MM.1S (cell line): ENCODE measurements around the gene GRPEL2.

ENCODE experiments used
- DNase-seq: peaks from one replicate; pipeline ENCODE4 v3.0.0-alpha.2; 2015
- H2AFZ ChIP-seq: fragments of 300-600 bp; sonication (generic); 2 replicates; pipeline ENCODE4 v1.6.0; 2016; ENCODE audit warnings: antibody characterized with exemption, low read length
- H3F3A ChIP-seq: fragments of 300-600 bp; sonication (generic); 2 replicates; pipeline ENCODE4 v1.6.1; 2016; ENCODE audit warnings: mild to moderate bottlenecking, antibody characterized with exemption, low read length, moderate library complexity, mixed read lengths; ENCODE audit not compliant: insufficient read depth
- H3K27ac ChIP-seq: fragments of 300-600 bp; sonication (generic); 2 replicates; pipeline ENCODE4 v1.5.1; 2016; ENCODE audit warnings: mild to moderate bottlenecking, low read length
- H3K27me3 ChIP-seq: fragments of 300-600 bp; sonication (generic); replicated peaks from 2 replicates; pipeline ENCODE4 v1.6.0; 2016; ENCODE audit warnings: low read length; ENCODE audit not compliant: insufficient read depth
- H3K36me3 ChIP-seq: fragments of 300-600 bp; sonication (generic); replicated peaks from 2 replicates; pipeline ENCODE4 v1.6.1; 2016; ENCODE audit warnings: mild to moderate bottlenecking, low read length, mixed read lengths; ENCODE audit not compliant: insufficient read depth
- H3K4me1 ChIP-seq: fragments of 300-600 bp; sonication (generic); 2 replicates; pipeline ENCODE4 v1.6.1; 2016; ENCODE audit warnings: low read length, mixed read lengths
- H3K4me2 ChIP-seq: fragments of 300-600 bp; sonication (generic); 2 replicates; pipeline ENCODE4 v1.6.0; 2016; ENCODE audit warnings: low read depth, low read length
- H3K4me3 ChIP-seq: fragments of 300-600 bp; sonication (generic); 2 replicates; pipeline ENCODE4 v1.5.1; 2016; ENCODE audit warnings: low read length, mixed read lengths
- H3K79me2 ChIP-seq: fragments of 300-600 bp; sonication (generic); 2 replicates; pipeline ENCODE4 v1.6.1; 2016; ENCODE audit warnings: mixed run types, low read length, mixed read lengths
- H3K9ac ChIP-seq: fragments of 300-600 bp; sonication (generic); 2 replicates; pipeline ENCODE4 v1.6.1; 2016; ENCODE audit warnings: low read length, mixed read lengths
- H3K9me2 ChIP-seq: fragments of 300-600 bp; sonication (generic); replicated peaks from 2 replicates; pipeline ENCODE4 v1.6.1; 2016; ENCODE audit warnings: mild to moderate bottlenecking, low read length, mixed read lengths; ENCODE audit not compliant: insufficient read depth
- H3K9me3 ChIP-seq: fragments of 300-600 bp; sonication (generic); replicated peaks from 2 replicates; pipeline ENCODE4 v1.6.1; 2016; ENCODE audit warnings: mild to moderate bottlenecking, low read length, mixed read lengths; ENCODE audit not compliant: insufficient read depth
- H4K20me1 ChIP-seq: fragments of 300-600 bp; sonication (generic); 2 replicates; pipeline ENCODE4 v1.6.1; 2016; ENCODE audit warnings: mild to moderate bottlenecking, low read length, moderate library complexity, mixed read lengths; ENCODE audit not compliant: insufficient read depth
- CTCF ChIP-seq: fragments of 300-600 bp; sonication (generic); IDR thresholded peaks from 2 replicates; pipeline ENCODE4 v1.5.1; 2016; ENCODE audit warnings: antibody characterized with exemption, low read length, mixed read lengths
- EZH2 ChIP-seq: fragments of 300-600 bp; sonication (generic); optimal IDR thresholded peaks from 2 replicates; pipeline ENCODE3; 2017; ENCODE audit warnings: low read depth, mild to moderate bottlenecking, antibody characterized with exemption, low read length, mixed read lengths
- EZH2phosphoT487 ChIP-seq: fragments of 300-600 bp; sonication (generic); IDR thresholded peaks from 2 replicates; pipeline ENCODE4 v1.6.1; 2018; ENCODE audit warnings: antibody characterized with exemption, low read length

The GRPEL2 gene

GRCh38 chr5:149383399-149383798 lies 38.1 kb downstream of the GRPEL2 start:
- H3K4me1 ChIP-seq, result no peaks in the 10 kb centered on the region
- H3K4me2 ChIP-seq, result no peak overlapping the region
- no peak for DNase-seq
- no peak overlapping the region for H3K9ac ChIP-seq
- H3F3A ChIP-seq, result no peaks in the 10 kb centered on the region
- no peak overlapping the region for H3K27ac ChIP-seq
- no peaks in the 10 kb centered on the region for H3K9me3 ChIP-seq
- no peak overlapping the region for H3K4me3 ChIP-seq
- no peaks in the 10 kb centered on the region for H4K20me1 ChIP-seq
- no peaks in the 10 kb centered on the region for H3K79me2 ChIP-seq
- no peaks in the 10 kb centered on the region for H3K36me3 ChIP-seq
- no peak for TF ChIP-seq EZH2
- TF ChIP-seq EZH2phosphoT487, result no peak
- no peaks in the 10 kb centered on the region for H3K9me2 ChIP-seq
- H2AFZ ChIP-seq, result no peak overlapping the region
- no peaks in the 10 kb centered on the region for H3K27me3 ChIP-seq

GRCh38 chr5:149386166-149386565 lies 40.9 kb downstream of the GRPEL2 start:
- Histone ChIP-seq H3K27me3 (no peaks in the 10 kb centered on the region), H3K79me2 (no peaks in the 10 kb centered on the region), H3K9me3 (no peaks in the 10 kb centered on the region), H3K9me2 (no peaks in the 10 kb centered on the region), H3K4me2 (no peak overlapping the region), H3K4me3 (no peak overlapping the region), H3K36me3 (no peaks in the 10 kb centered on the region), H3F3A (no peaks in the 10 kb centered on the region), H4K20me1 (no peaks in the 10 kb centered on the region), H2AFZ (no peak overlapping the region), H3K9ac (no peak overlapping the region), H3K27ac (no peak overlapping the region), H3K4me1 (no peaks in the 10 kb centered on the region)
- no peak for TF ChIP-seq EZH2
- TF ChIP-seq EZH2phosphoT487, result no peak
- TF ChIP-seq CTCF, result no peak
- DNase-seq, result no peak

- Histone ChIP-seq H3K9me3 (no peaks in the 10 kb centered on the region), H3K4me1 (no peaks in the 10 kb centered on the region), H3F3A (no peaks in the 10 kb centered on the region), H3K27me3 (no peaks in the 10 kb centered on the region), H3K4me3 (no peak overlapping the region), H3K79me2 (no peaks in the 10 kb centered on the region), H3K27ac (no peak overlapping the region), H4K20me1 (no peaks in the 10 kb centered on the region), H3K36me3 (no peaks in the 10 kb centered on the region), H3K4me2 (no peak overlapping the region), H2AFZ (no peak overlapping the region), H3K9ac (no peak overlapping the region), H3K9me2 (no peaks in the 10 kb centered on the region)
- TF ChIP-seq EZH2phosphoT487 (no peak), CTCF (no peak), EZH2 (no peak)
- DNase-seq, result no peak
These were observed 41.9 kb downstream of the GRPEL2 start for GRCh38 chr5:149387081-149387631.

- H3K79me2 ChIP-seq, result no peaks in the 10 kb centered on the region
- no peak overlapping the region for H3K27ac ChIP-seq
- DNase-seq, result no peak
- H3K27me3 ChIP-seq, result no peaks in the 10 kb centered on the region
- TF ChIP-seq EZH2phosphoT487 (no peak), EZH2 (no peak), CTCF (no peak)
- H3K36me3 ChIP-seq, result no peaks in the 10 kb centered on the region
- H3K4me2 ChIP-seq, result no peak overlapping the region
- no peaks in the 10 kb centered on the region for H3K9me2 ChIP-seq
- no peak overlapping the region for H3K4me3 ChIP-seq
- H3K4me1 ChIP-seq, result no peaks in the 10 kb centered on the region
- H3F3A ChIP-seq, result no peaks in the 10 kb centered on the region
- no peak overlapping the region for H3K9ac ChIP-seq
- H2AFZ ChIP-seq, result no peak overlapping the region
- H4K20me1 ChIP-seq, result no peaks in the 10 kb centered on the region
- no peaks in the 10 kb centered on the region for H3K9me3 ChIP-seq
These were observed 42.7 kb downstream of the GRPEL2 start for GRCh38 chr5:149387982-149388381.
